Neuron (in vitro differentiated cells): ENCODE results near the gene LAD1.

ENCODE experiments used
- H2AFZ ChIP-seq: one replicate; pipeline ENCODE4 v1.6.1; 2013; ENCODE audit warnings: low read depth, mild to moderate bottlenecking, inconsistent platforms, low read length, moderate library complexity
- H3K27me3 ChIP-seq: one replicate; pipeline ENCODE4 v1.6.1; 2013; ENCODE audit warnings: low read length; ENCODE audit not compliant: insufficient read depth
- H3K36me3 ChIP-seq: one replicate; pipeline ENCODE4 v1.6.1; 2013; ENCODE audit warnings: low read length; ENCODE audit not compliant: insufficient read depth
- H3K4me1 ChIP-seq: one replicate; pipeline ENCODE4 v1.6.1; 2013; ENCODE audit warnings: low read length; ENCODE audit not compliant: insufficient read depth
- H3K4me3 ChIP-seq: 2 replicates; pipeline ENCODE4 v1.5.1; 2013; ENCODE audit warnings: mild to moderate bottlenecking, low read length, moderate library complexity
- H3K9me3 ChIP-seq: one replicate; pipeline ENCODE4 v1.6.1; 2013; ENCODE audit warnings: low read length

The LAD1 gene

DNA sequence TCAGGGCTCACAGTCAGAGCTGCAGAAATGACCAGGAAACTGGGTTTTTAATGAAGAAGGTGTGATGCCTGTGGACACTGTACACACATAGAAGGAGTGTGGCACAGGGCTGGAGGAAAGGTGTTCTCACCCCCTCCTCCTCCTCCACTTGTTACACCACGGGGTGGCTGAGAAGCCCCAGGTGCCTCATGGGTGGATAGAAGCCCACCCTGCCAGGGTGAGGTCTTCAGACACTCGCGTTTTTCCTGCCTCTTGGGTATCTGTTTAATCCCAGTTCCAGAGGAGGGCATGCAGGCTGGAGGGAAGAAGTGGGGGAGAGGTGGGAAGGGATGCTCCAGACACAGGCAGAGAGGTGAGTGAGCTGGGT is 9.7 kb upstream of the LAD1 start:
- Histone ChIP-seq H3K4me3 (no peak overlapping the region), H3K4me1 (no peaks in the 10 kb centered on the region), H2AFZ (no peak overlapping the region), H3K27me3 (peaks cover 13% of the 10 kb centered on the region), H3K36me3 (no peaks in the 10 kb centered on the region), H3K9me3 (no peaks in the 10 kb centered on the region)

DNA sequence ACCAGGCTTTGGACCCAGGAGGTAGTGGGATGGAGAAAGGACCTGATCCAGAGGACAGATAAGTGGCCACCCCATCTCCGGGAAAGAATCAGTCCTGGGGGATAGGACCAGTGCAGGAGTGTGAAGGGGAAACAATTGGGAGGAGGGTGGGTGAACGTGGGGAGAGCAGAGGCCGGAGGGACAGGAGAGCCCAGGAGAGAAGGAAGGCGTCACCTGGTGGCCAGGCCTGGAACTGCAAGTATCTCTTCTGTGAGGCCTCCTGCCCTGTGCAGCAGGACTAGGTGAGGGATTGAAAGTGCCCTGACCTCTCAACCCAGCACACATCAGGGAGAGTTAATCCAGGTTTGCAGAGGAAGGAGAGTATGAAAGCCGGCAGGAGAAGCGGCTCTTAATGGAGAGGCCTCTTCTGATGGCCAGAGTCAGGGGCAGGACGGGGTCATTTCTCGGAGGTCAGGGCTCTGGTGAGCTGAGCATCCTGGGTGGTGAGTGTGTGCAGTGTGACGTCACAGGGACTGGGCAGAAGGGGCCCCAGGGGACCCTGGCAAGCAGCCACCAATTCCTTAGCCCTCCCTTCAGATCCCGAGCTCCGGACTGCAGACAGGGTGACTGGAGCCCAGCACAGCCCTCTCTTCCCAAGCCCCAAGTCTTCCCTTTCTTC is 9.2 kb upstream of the LAD1 start:
- peaks cover 13% of the 10 kb centered on the region for H3K27me3 ChIP-seq
- H2AFZ ChIP-seq: no peak overlapping the region
- H3K4me1 ChIP-seq: no peaks in the 10 kb centered on the region
- no peaks in the 10 kb centered on the region for H3K36me3 ChIP-seq
- H3K9me3 ChIP-seq: no peaks in the 10 kb centered on the region
- no peak overlapping the region for H3K4me3 ChIP-seq

GRCh38 chr1:201406831-201407406 is 7.8 kb upstream of the LAD1 start:
- Histone ChIP-seq H3K4me1 (no peaks in the 10 kb centered on the region), H3K27me3 (peaks cover 17% of the 10 kb centered on the region), H3K9me3 (no peaks in the 10 kb centered on the region), H3K4me3 (no peak overlapping the region), H2AFZ (no peak overlapping the region), H3K36me3 (no peaks in the 10 kb centered on the region)

GRCh38 chr1:201405484-201405831 is 6.3 kb upstream of the LAD1 start:
- Histone ChIP-seq H2AFZ (no peak overlapping the region), H3K9me3 (no peaks in the 10 kb centered on the region), H3K36me3 (no peaks in the 10 kb centered on the region), H3K27me3 (peaks cover 26% of the 10 kb centered on the region), H3K4me3 (no peak overlapping the region), H3K4me1 (no peaks in the 10 kb centered on the region)

DNA sequence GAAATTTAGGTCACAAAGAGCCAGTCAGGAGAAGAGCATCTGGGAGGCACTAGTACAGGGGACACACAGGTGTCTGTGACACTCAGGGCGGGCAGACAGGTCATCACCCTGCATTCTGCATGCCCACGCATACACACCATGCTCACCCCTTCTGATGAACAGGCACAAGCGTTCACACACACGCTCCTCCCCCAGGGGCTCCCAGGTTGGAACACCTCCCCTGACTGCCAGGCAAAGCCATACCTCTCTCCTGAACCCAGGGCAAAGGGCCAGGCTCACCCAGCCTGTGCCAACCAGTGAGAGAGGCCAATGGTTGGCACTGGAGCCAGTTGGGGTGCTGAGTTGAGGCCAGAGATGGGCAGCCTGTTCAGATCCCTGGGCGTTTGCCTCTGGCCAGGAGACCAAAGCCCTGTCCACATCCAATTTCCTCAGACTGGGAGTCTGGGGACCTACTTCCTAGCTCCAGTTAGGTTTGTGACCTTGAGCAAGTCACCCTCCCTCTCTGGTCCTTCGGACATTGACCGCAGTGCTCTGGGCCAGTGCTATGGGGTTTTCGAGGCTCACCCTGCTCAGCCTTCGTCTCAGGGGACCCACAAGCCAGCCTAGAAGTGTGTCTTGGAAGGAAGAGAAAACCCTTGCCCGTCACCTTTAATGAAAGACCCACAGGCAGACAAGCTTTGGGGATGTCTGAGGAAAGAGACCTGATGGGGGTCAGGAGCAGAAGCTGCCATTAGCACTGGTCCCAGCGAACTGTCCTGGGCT is 5.8 kb upstream of the LAD1 start:
- Histone ChIP-seq H3K27me3 (peaks cover 30% of the 10 kb centered on the region), H3K9me3 (no peaks in the 10 kb centered on the region), H3K4me1 (no peaks in the 10 kb centered on the region), H2AFZ (no peak overlapping the region), H3K36me3 (no peaks in the 10 kb centered on the region), H3K4me3 (no peak overlapping the region)

DNA sequence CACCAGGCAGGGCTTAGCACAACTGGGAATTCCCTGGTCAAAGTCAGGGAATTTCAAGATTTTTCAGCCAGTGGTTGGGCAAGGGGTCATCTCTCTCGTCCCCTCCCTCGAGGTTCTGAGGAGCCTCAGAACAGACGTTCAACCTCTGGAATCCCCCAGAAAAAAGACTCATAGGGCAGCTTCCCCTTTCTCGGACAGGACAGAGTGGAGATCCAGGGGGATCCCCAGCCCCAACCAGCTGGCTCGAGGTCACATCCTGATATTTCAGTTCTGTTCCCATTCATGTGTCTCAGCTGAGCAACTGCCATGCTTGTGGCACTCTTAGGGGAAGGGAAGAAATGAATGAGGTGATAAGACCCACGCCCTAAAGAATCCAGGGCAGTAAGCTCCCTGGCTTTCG is 4.9 kb upstream of the LAD1 start:
- no peak overlapping the region for H3K4me3 ChIP-seq
- no peaks in the 10 kb centered on the region for H3K4me1 ChIP-seq
- H3K36me3 ChIP-seq: no peaks in the 10 kb centered on the region
- H3K9me3 ChIP-seq: no peaks in the 10 kb centered on the region
- H2AFZ ChIP-seq: no peak overlapping the region
- peaks cover 38% of the 10 kb centered on the region for H3K27me3 ChIP-seq

DNA sequence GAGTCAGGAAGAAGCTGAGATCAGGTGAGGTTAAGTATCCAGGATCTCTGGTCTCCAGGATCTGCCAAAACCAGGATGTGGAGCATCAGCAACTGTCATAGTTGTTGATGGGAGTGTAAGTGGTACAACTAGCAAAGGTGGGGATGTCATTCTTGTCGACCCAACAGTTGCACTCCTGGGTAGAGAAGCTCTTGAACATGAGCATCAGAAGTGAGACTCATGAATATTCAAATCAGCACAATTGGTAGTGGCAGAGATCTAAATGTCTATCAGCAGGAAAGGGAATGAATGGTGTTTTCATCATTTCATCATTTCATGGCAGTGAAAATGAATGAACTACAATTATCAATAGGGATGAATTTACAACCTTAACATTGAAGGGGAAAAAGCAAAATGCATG is 4.2 kb upstream of the LAD1 start:
- no peak overlapping the region for H3K4me3 ChIP-seq
- H3K27me3 ChIP-seq: peaks cover 45% of the 10 kb centered on the region
- no peak overlapping the region for H2AFZ ChIP-seq
- no peaks in the 10 kb centered on the region for H3K36me3 ChIP-seq
- H3K4me1 ChIP-seq: no peaks in the 10 kb centered on the region
- H3K9me3 ChIP-seq: no peaks in the 10 kb centered on the region

GRCh38 chr1:201401700-201402099 is 2.6 kb upstream of the LAD1 start:
- Histone ChIP-seq H2AFZ (no peak overlapping the region), H3K4me3 (no peak overlapping the region), H3K36me3 (no peaks in the 10 kb centered on the region), H3K4me1 (no peaks in the 10 kb centered on the region), H3K27me3 (peaks cover 61% of the 10 kb centered on the region), H3K9me3 (no peaks in the 10 kb centered on the region)

GRCh38 chr1:201400852-201401230 is 1.7 kb upstream of the LAD1 start:
- Histone ChIP-seq H3K4me3 (no peak overlapping the region), H3K27me3 (peaks cover 70% of the 10 kb centered on the region), H2AFZ (no peak overlapping the region), H3K36me3 (no peaks in the 10 kb centered on the region), H3K9me3 (no peaks in the 10 kb centered on the region), H3K4me1 (no peaks in the 10 kb centered on the region)

DNA sequence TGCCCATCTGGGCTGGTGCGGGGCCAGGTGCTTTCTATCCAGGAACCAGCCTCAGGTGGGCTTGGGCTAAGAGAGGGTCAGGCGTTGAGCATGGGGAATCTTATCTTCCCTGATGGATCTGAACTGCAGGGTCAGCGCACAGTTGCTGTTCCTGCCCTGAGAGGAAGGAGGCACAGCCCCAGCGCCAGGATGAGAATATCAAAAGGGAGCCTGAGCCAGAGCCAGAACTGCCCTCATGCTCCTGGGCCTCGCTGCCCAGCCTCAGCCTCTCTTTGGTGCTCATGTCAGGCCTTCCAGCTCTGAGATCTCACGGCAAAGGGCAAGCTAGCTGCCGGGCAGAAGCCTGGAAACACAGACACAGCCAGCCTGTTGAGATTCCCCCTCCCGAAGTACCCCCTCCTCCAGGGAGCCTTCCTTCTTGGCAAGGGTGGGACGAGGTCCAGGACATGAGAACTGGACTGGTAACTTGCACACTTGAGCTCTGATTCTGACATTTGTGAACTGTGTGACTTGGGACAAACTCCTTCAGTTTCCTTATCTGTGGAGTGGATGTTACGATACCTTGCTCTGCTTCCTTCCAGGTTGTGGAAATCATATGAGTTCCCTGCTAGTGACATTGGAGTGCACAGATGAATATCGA is 1.2 kb upstream of the LAD1 start:
- Histone ChIP-seq H3K4me3 (no peak overlapping the region), H3K36me3 (no peaks in the 10 kb centered on the region), H3K9me3 (no peaks in the 10 kb centered on the region), H3K4me1 (no peaks in the 10 kb centered on the region), H2AFZ (no peak overlapping the region), H3K27me3 (peaks cover 74% of the 10 kb centered on the region)

GRCh38 chr1:201399352-201400126 is 415 bp upstream of the LAD1 start:
- H3K36me3 ChIP-seq: no peaks in the 10 kb centered on the region
- no peak overlapping the region for H2AFZ ChIP-seq
- peaks cover 73% of the 10 kb centered on the region for H3K27me3 ChIP-seq
- H3K4me3 ChIP-seq: no peak overlapping the region
- H3K4me1 ChIP-seq: no peaks in the 10 kb centered on the region
- no peaks in the 10 kb centered on the region for H3K9me3 ChIP-seq

GRCh38 chr1:201397675-201398074 is 1.4 kb downstream of the LAD1 start:
- H3K9me3 ChIP-seq: no peaks in the 10 kb centered on the region

More at GRCh38 chr1:201397675-201398074, 1.4 kb downstream of the LAD1 start:
- no peak overlapping the region for H2AFZ ChIP-seq
- H3K27me3 ChIP-seq: peaks cover 83% of the 10 kb centered on the region
- H3K36me3 ChIP-seq: no peaks in the 10 kb centered on the region
- H3K4me3 ChIP-seq: no peak overlapping the region
- no peaks in the 10 kb centered on the region for H3K4me1 ChIP-seq
